ENCODE measurements around the gene KRTAP9-7. TPM values are rescaled to one million over a fixed set of nuclear protein-coding genes. Genes with fewer than 3 reads are reported as not detected.

The KRTAP9-7 gene
- total and polyA plus RNA-seq, 2 of the 4 experiments (the other 2 are of a cell fraction), result not detected

DNA sequence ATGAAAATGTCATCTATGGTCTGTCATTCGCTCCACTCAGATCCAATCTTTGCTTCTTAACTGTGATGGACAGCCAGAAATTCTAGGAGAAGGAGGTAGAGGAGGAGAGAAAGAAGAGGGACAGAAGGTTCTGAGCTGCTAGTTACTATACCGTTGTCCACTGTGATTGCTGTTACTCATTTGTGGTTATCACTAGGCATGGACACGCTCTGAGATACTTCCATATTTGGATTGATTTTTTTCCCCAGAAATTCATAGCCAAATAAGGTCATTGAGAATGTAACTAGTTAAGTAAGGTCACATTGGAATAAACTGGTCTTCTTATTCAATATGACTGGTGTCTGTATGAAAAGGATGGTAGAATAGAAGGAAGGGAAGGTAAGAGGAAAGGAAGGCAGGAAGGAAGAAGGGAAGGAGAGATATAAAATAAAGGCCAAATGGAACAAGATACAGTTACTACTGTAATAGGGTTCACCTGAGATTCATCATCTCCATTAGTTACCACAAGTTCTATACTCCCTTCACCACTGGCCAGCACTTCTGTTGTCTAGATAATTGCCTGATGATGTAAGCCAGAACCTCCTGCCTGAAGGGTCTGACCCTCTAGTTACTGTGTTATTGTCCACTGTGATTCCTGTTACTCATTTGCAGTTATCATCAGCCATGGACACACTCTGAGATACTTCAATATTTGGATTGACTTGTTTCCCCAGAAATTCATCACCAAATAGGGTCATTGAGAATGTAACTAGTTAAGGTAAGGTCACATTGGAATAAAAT, 2.9 kb downstream of the KRTAP9-7 start:
- Histone ChIP-seq H2BK15ac (ENCODE audit: low read depth, low read length) (peak overlapping the region; percentile 85; the same call in 2 of the 3 replicates), H2BK120ac (ENCODE audit: low read depth, low read length) (peak overlapping the region; percentile 64), H3K27me3 (ENCODE audit: control insufficient read depth, insufficient read depth, low read length) (peaks cover 5% of the 10 kb centered on the region), H4K8ac (ENCODE audit: low read depth in 2 of 2, low read length in 2 of 2) (0 out of 4 replicates have a peak overlapping the region, but pooled peaks of 1 of the 2 experiments have one; percentile 29), H3K9me1 (ENCODE audit: insufficient read depth, low read length) (peaks cover under 1% of the 10 kb centered on the region), H2BK20ac (ENCODE audit: low read depth, low read length) (peak overlapping the region; percentile 67; the same call in 1 of the 2 replicates), H3K9me3 (ENCODE audit: control insufficient read depth, insufficient read depth, low read length) (no peaks in the 10 kb centered on the region), H3K18ac (ENCODE audit: low read depth, low read length) (no peak overlapping the region; the same call in 1 of the 2 replicates), H2AK9ac (replicated peaks; ENCODE audit: low read depth, low read length, poor library complexity) (no peak overlapping the region), H3K4me3 (ENCODE audit: insufficient read depth, low read depth, low read length) (no peak overlapping the region), H3K4ac (ENCODE audit: low read depth, low read length) (peak overlapping the region; percentile 56; the same call in 1 of the 2 replicates), H3K56ac (ENCODE audit: extremely low read depth, insufficient read depth, low read length) (no peak overlapping the region), H2AFZ (replicated peaks; ENCODE audit: low read length, poor library complexity) (no peak overlapping the region), H3K23ac (ENCODE audit: low read depth, low read length) (no peak overlapping the region), H3K4me2 (ENCODE audit: low read depth, low read length) (no peak overlapping the region), H3K14ac (replicated peaks; ENCODE audit: low read depth, low read length) (peak overlapping the region; percentile 82), H3K9ac (ENCODE audit: low read depth, low read length) (no peak overlapping the region), H4K20me1 (ENCODE audit: insufficient read depth, low read length) (no peaks in the 10 kb centered on the region), H3K36me3 (ENCODE audit: control insufficient read depth, insufficient read depth, low read length) (no peaks in the 10 kb centered on the region), H4K91ac (ENCODE audit: insufficient read depth, low read depth, low read length) (peak overlapping the region; percentile 55; the same call in 1 of the 2 replicates), H3K79me1 (ENCODE audit: low read depth in 1 of 2, low read length in 2 of 2) (no peaks in the 10 kb centered on the region), H4K5ac (ENCODE audit: low read depth, low read length) (no peak overlapping the region), H2AK5ac (ENCODE audit: low read depth, low read length) (no peak overlapping the region), H3K27ac (ENCODE audit: insufficient read depth, low read length) (no peak overlapping the region), H3K4me1 (ENCODE audit: control insufficient read depth, insufficient read depth, low read length) (peaks cover under 1% of the 10 kb centered on the region; the same call in 1 of the 2 replicates), H2BK5ac (ENCODE audit: low read depth, low read length, poor library complexity, severe bottlenecking) (peak overlapping the region; percentile 30)
- in situ Hi-C loops (cut with MboI; ENCODE audit: low sequenced_read_pairs) (no loop called here), intact Hi-C loops (cut with micrococcal nuclease) (loop anchor here (2.0 kb wide), 1 partner anchor 14 kb away; the partner anchor contains the start of gene KRTAP9-6), dilution Hi-C loops (cut with HindIII; ENCODE audit: low sequenced_read_pairs, unreplicated experiment) (no loop called here)
- WGBS, 2 experiments (ENCODE audit: extremely low coverage in 2 of 2, insufficient read length in 1 of 2), result 100% methylated on average over 1 of the region's 3 CpGs; no CpG with 5 or more reads in 1 of the 2 experiments
- no peak for DNase-seq
- CTCF ChIA-PET, result no interaction called here
- BruUV-seq (replicated peaks), result no TSS peak
- POLR2A ChIA-PET (ENCODE audit: unreplicated experiment), result no interaction called here
- TF ChIP-seq, protein P1, sequence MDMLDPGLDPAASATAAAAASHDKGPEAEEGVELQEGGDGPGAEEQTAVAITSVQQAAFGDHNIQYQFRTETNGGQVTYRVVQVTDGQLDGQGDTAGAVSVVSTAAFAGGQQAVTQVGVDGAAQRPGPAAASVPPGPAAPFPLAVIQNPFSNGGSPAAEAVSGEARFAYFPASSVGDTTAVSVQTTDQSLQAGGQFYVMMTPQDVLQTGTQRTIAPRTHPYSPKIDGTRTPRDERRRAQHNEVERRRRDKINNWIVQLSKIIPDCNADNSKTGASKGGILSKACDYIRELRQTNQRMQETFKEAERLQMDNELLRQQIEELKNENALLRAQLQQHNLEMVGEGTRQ (IDR thresholded peaks at IDR 0.05; ENCODE audit: low read depth, low read length), result no peak
- no peak for ATAC-seq (ENCODE audit: low read depth)
